SK-N-SH (cell line): ENCODE measurements around the gene PDE10A. TPM values are rescaled to one million over a fixed set of nuclear protein-coding genes. Genes with fewer than 3 reads are reported as not detected.

ENCODE experiments used
- CTCF ChIA-PET: fragments of 300-600, 350-600 bp; formaldehyde crosslinking; extraction: SDS; loops from one replicate; lab custom pipeline; 2021; lab: Yijun Ruan, JAX
- POLR2A ChIA-PET: fragments of 350-600 bp; sonication (Branson Sonifier 250); formaldehyde crosslinking; extraction: SDS; loops from one replicate; lab custom pipeline; 2020; ENCODE audit warnings: antibody characterized with exemption, inconsistent platforms; lab: Yijun Ruan, JAX
- DNase-seq: peaks from one replicate; pipeline ENCODE4 v3.0.0; 2012
- H2AFZ ChIP-seq: fragments of 200-600 bp; sonication (generic); 2 replicates; pipeline ENCODE4 v1.8.1; 2016; ENCODE audit warnings: antibody characterized with exemption, mild to moderate bottlenecking, low read depth
- H3F3A ChIP-seq: fragments of 200-600 bp; sonication (generic); replicated peaks from 2 replicates; pipeline ENCODE3; 2016; ENCODE audit warnings: antibody characterized with exemption, mild to moderate bottlenecking; ENCODE audit not compliant: insufficient read depth
- H3K27ac ChIP-seq, 2 experiments: fragments of 200-500 bp in 1 of 2; fragments of 200-600 bp in 1 of 2; sonication (Bioruptor generic) in 1 of 2; sonication (generic), shearing (Covaris generic) in 1 of 2; 2 replicates each; pipeline versions ENCODE4 v1.5.1 to v1.6.1; 2014 to 2016; ENCODE audit warnings: low read depth in 2 of 2, inconsistent platforms in 1 of 2, low read length in 1 of 2, mild to moderate bottlenecking in 1 of 2, mixed read lengths in 1 of 2
- H3K27me3 ChIP-seq: fragments of 200-600 bp; sonication (generic), shearing (Covaris generic); 2 replicates; pipeline ENCODE4 v1.6.1; 2016; ENCODE audit warnings: mixed run types; ENCODE audit not compliant: insufficient read depth
- H3K36me3 ChIP-seq, 2 experiments: fragments of 200-500 bp in 1 of 2; fragments of 200-600 bp in 1 of 2; sonication (Bioruptor generic) in 1 of 2; sonication (generic) in 1 of 2; replicated peaks in 1 of 2; 2 replicates each; pipeline versions ENCODE3 to v1.5.1; 2014 to 2016; ENCODE audit warnings: low read length in 1 of 2, mild to moderate bottlenecking in 1 of 2; ENCODE audit not compliant: insufficient read depth in 2 of 2, control insufficient read depth in 1 of 2
- H3K4me1 ChIP-seq, 2 experiments: fragments of 200-500 bp in 1 of 2; fragments of 200-600 bp in 1 of 2; sonication (Bioruptor generic) in 1 of 2; sonication (generic), shearing (Covaris generic) in 1 of 2; 2 replicates each; pipeline versions ENCODE4 v1.5.1 to v1.6.1; 2014 to 2016; ENCODE audit warnings: low read depth in 1 of 2, low read length in 1 of 2, mixed run types in 1 of 2; ENCODE audit not compliant: insufficient read depth in 2 of 2, control insufficient read depth in 1 of 2
- H3K4me2 ChIP-seq: fragments of 200-600 bp; sonication (generic), shearing (Covaris generic); 2 replicates; pipeline ENCODE4 v1.6.1; 2017; ENCODE audit warnings: mixed run types
- H3K4me3 ChIP-seq, 2 experiments: fragments of 200-500 bp in 1 of 2; fragments of 200-600 bp in 1 of 2; sonication (Bioruptor generic) in 1 of 2; sonication (generic), shearing (Covaris generic) in 1 of 2; 2 replicates each; pipeline versions ENCODE4 v1.5.1 to v1.8.1; 2014 to 2016; ENCODE audit warnings: low read depth in 2 of 2, inconsistent platforms in 1 of 2, low read length in 1 of 2, mild to moderate bottlenecking in 1 of 2, mixed read lengths in 1 of 2, moderate library complexity in 1 of 2
- H3K79me2 ChIP-seq: fragments of 200-600 bp; sonication (generic); 2 replicates; pipeline ENCODE4 v1.8.1; 2017; ENCODE audit warnings: mild to moderate bottlenecking; ENCODE audit not compliant: insufficient read depth
- H3K9ac ChIP-seq: fragments of 200-600 bp; sonication (generic); 2 replicates; pipeline ENCODE4 v1.6.1; 2017; ENCODE audit warnings: mixed run types
- H3K9me2 ChIP-seq: fragments of 200-600 bp; sonication (generic); 2 replicates; pipeline ENCODE4 v1.6.1; 2017; ENCODE audit warnings: mixed run types
- H3K9me3 ChIP-seq: fragments of 200-600 bp; sonication (generic); 2 replicates; pipeline ENCODE4 v1.6.1; 2017; ENCODE audit warnings: mixed run types, mild to moderate bottlenecking, moderate library complexity
- H4K20me1 ChIP-seq: fragments of 200-600 bp; sonication (generic); 2 replicates; pipeline ENCODE4 v1.6.1; 2017; ENCODE audit warnings: mild to moderate bottlenecking, mixed run types; ENCODE audit not compliant: insufficient read depth
- CHD2 ChIP-seq: fragments of 150-350 bp; IDR thresholded peaks from 2 replicates; pipeline ENCODE4 v1.6.1; 2018; ENCODE audit warnings: low read length; ENCODE audit not compliant: partially characterized antibody
- ELF1 ChIP-seq: IDR thresholded peaks from 2 replicates; pipeline ENCODE4 v1.4.0; 2012
- EP300 ChIP-seq, 2 experiments: IDR thresholded peaks; 2 replicates each; pipeline versions ENCODE4 v1.4.0 to v1.6.1; 2012; ENCODE audit warnings: borderline replicate concordance in 1 of 2, low read depth in 1 of 2, low read length in 1 of 2
- EZH2phosphoT487 ChIP-seq: fragments of 200-600 bp; sonication (generic); IDR thresholded peaks from 2 replicates; pipeline ENCODE4 v1.6.1; 2017; ENCODE audit warnings: low read depth, mixed run types, mild to moderate bottlenecking, antibody characterized with exemption, moderate library complexity, borderline replicate concordance
- FOXJ3 ChIP-seq: sonication (generic); formaldehyde crosslinking; IDR thresholded peaks from 2 replicates; pipeline ENCODE4 v1.5.1; 2020; ENCODE audit warnings: mild to moderate bottlenecking, missing genetic modification reagents
- FOXM1 ChIP-seq: IDR thresholded peaks from 2 replicates; pipeline ENCODE4 v1.4.0; 2012; ENCODE audit warnings: low read depth, mild to moderate bottlenecking
- GABPA ChIP-seq: IDR thresholded peaks from 2 replicates; pipeline ENCODE4 v1.4.0; 2012; ENCODE audit warnings: low read depth, mild to moderate bottlenecking
- GATA2 ChIP-seq: sonication (generic); formaldehyde crosslinking; IDR thresholded peaks from 2 replicates; pipeline ENCODE4 v1.5.0; 2020; ENCODE audit warnings: mild to moderate bottlenecking, missing genetic modification reagents
- JUND ChIP-seq: IDR thresholded peaks from 2 replicates; pipeline ENCODE4 v1.4.0; 2012
- MXI1 ChIP-seq: IDR thresholded peaks from 2 replicates; pipeline ENCODE4 v1.6.1; 2012; ENCODE audit warnings: mild to moderate bottlenecking, low read depth, low read length, improper control_type of control experiment
- NFIC ChIP-seq: IDR thresholded peaks from 2 replicates; pipeline ENCODE4 v1.4.0; 2012; ENCODE audit warnings: borderline replicate concordance
- NRF1 ChIP-seq: IDR thresholded peaks from 2 replicates; pipeline ENCODE4 v1.6.1; 2012; ENCODE audit warnings: low read depth, mild to moderate bottlenecking, low read length
- RAD21 ChIP-seq: IDR thresholded peaks from 2 replicates; pipeline ENCODE4 v1.6.1; 2012; ENCODE audit warnings: mild to moderate bottlenecking, low read length
- RCOR1 ChIP-seq: fragments of 150-350 bp; IDR thresholded peaks from 2 replicates; pipeline ENCODE4 v1.6.1; 2017; ENCODE audit warnings: antibody characterized with exemption, low read length
- SIN3A ChIP-seq: IDR thresholded peaks from 2 replicates; pipeline ENCODE4 v1.6.1; 2012; ENCODE audit warnings: low read depth, mild to moderate bottlenecking, low read length, moderate library complexity, borderline replicate concordance
- TCF12 ChIP-seq: IDR thresholded peaks from 2 replicates; pipeline ENCODE4 v1.4.0; 2012
- WGBS: methylation state at CpG from one replicate; pipeline ENCODE4 v1.1.6; 2017; ENCODE audit warnings: low lambda C conversion rate; 5-methylcytosine and 5-hydroxymethylcytosine counted together
- polyA plus RNA-seq, 3 experiments: library from polyadenylated mRNA; depleted of rRNA; stranded (reverse); fragments of >200 nt; gene quantifications; 2 replicates each; pipeline ENCODE4 v1.2.3, GENCODE V29; 2012
- TF ChIP-seq, protein P1 (sequence below): IDR thresholded peaks from 2 replicates; pipeline ENCODE4 v1.4.0; 2012; ENCODE audit warnings: low read depth
- TF ChIP-seq, protein P2 (sequence below): IDR thresholded peaks from 2 replicates; pipeline ENCODE4 v1.6.1; 2012; ENCODE audit warnings: mild to moderate bottlenecking, low read depth, low read length, moderate library complexity

The PDE10A gene
- polyA plus RNA-seq, 1 of the 3 experiments (the other 2 are of a cell fraction), result 0.43 TPM

DNA sequence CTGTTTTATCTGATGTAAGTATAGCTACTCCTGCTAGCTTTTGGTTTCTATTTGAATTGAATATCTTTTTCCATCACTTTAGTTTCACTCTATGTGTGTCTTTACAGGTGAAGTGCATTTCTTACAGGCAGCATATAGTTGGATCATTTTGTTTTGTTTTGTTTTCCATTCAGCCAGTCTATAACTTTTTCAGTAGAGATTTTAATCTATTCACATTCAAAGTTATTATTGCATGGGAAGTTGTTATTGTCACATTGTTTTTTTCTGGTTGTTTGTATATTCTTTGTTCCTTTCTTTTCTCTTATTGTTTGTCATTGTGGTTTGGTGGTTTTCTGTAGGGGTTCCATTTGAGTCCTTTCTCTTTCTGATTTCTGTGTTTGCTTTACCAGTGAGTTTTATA, 151.2 kb downstream of the PDE10A start:
- POLR2A ChIA-PET, result no interaction called here

DNA sequence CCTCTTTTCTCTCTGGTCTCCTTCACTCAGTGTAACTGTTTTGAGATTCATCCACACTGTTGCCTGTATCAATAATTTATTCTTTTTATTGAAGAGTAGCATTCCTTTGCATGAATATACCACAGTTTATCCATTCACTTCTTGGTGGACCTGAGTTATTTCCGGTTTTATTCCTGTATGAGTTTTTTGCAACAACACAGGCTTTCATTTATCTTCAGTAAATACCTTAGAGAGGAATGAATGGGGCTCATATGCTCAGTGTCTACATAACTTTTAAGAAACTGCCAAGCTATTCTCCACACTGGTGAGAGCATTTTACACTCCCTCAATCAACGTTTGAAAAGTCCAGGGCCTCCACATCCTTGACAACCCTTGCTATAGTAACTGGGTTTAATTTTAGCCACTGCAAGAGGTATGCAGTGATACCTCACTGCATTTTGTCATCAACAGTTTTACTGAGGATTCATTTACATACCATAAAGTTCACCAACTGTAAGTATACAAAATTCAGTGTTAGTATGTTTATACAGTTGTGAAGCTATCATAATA, 154.6 kb downstream of the PDE10A start:
- no peak overlapping the region for H3K4me3 ChIP-seq
- no peaks in the 10 kb centered on the region for H3K9me2 ChIP-seq
- POLR2A ChIA-PET, result no interaction called here
- no peak overlapping the region for H3K4me2 ChIP-seq
- H3K27ac ChIP-seq, result no peak overlapping the region
- no peaks in the 10 kb centered on the region for H3K4me1 ChIP-seq
- CTCF ChIA-PET, result interaction anchor here (0.6 kb wide), 1 partner anchor 299 kb away, joined by 3 read pairs; no protein-coding TSS in a partner anchor
- H3K27me3 ChIP-seq, result no peaks in the 10 kb centered on the region
- H3K36me3 ChIP-seq, result no peaks in the 10 kb centered on the region
- no peaks in the 10 kb centered on the region for H3K9me3 ChIP-seq
- H3F3A ChIP-seq, result no peaks in the 10 kb centered on the region
- no peak overlapping the region for H3K9ac ChIP-seq
- 34% methylated on average over 2 of the region's 2 CpGs for WGBS
- H2AFZ ChIP-seq, result no peak overlapping the region
- DNase-seq, result no peak
- TF ChIP-seq TCF12 (no peak), EZH2phosphoT487 (no peak), FOXJ3 (CRISPR knock-in tag) (no peak), RAD21 (no peak)
- TF ChIP-seq, all 33 proteins: peak for 0
- H4K20me1 ChIP-seq, result no peaks in the 10 kb centered on the region
- H3K79me2 ChIP-seq, result no peaks in the 10 kb centered on the region

More for the DNA sequence above, 151.2 kb downstream of the PDE10A start:
- no peaks in the 10 kb centered on the region for H3K79me2 ChIP-seq
- no peak overlapping the region for H3K4me3 ChIP-seq
- H3K4me2 ChIP-seq, result no peak overlapping the region
- no peaks in the 10 kb centered on the region; a peak in 1 of 4 replicates for H3K4me1 ChIP-seq
- no peaks in the 10 kb centered on the region for H3K36me3 ChIP-seq
- CTCF ChIA-PET, result no interaction called here
- H3F3A ChIP-seq, result no peaks in the 10 kb centered on the region
- no peak overlapping the region for H2AFZ ChIP-seq
- TF ChIP-seq FOXJ3 (CRISPR knock-in tag) (no peak), EP300 (IDR thresholded peaks at IDR 0.05; ENCODE audit: borderline replicate concordance in 1 of 2, low read depth in 1 of 2, low read length in 1 of 2) (no peak)
- TF ChIP-seq, protein P1, sequence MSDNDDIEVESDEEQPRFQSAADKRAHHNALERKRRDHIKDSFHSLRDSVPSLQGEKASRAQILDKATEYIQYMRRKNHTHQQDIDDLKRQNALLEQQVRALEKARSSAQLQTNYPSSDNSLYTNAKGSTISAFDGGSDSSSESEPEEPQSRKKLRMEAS, result no peak
- H3K27ac ChIP-seq, result no peak overlapping the region
- H3K9ac ChIP-seq, result no peak overlapping the region
- H4K20me1 ChIP-seq, result no peaks in the 10 kb centered on the region
- no peaks in the 10 kb centered on the region for H3K27me3 ChIP-seq
- no peaks in the 10 kb centered on the region for H3K9me3 ChIP-seq
- no peak for DNase-seq
- no peaks in the 10 kb centered on the region for H3K9me2 ChIP-seq

DNA sequence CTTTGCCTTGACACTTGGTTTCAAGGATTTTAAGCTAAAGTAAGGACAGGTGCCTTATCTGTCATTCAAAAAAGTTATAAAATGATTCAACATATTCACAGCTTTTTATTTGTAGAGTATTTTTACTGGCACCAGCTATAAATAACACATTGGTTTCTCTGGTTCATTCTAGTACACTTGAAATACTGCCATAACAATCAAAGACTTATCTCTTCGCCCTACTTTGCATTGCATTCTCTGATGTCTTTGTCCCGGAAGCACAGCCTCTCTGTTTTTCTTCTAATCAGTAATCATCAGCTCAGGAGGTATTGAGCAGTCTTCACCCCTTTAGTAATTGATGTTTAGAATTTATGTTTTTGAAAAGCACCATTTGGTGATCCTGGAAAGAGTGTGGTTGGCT, 156.4 kb downstream of the PDE10A start:
- no peak for DNase-seq
- ChIA-PET CTCF (no interaction called here), POLR2A (no interaction called here)
- 67% methylated on average over 2 of the region's 2 CpGs for WGBS
- Histone ChIP-seq H3K79me2 (no peaks in the 10 kb centered on the region), H3K4me2 (no peak overlapping the region), H3K27ac (no peak overlapping the region), H3K9me2 (no peaks in the 10 kb centered on the region), H3K9ac (no peak overlapping the region), H2AFZ (no peak overlapping the region), H3K27me3 (no peaks in the 10 kb centered on the region), H3K36me3 (no peaks in the 10 kb centered on the region), H3K9me3 (no peaks in the 10 kb centered on the region), H3F3A (no peaks in the 10 kb centered on the region), H3K4me3 (no peak overlapping the region), H3K4me1 (no peaks in the 10 kb centered on the region), H4K20me1 (no peaks in the 10 kb centered on the region)
- no peak for TF ChIP-seq ELF1
- no peak for TF ChIP-seq FOXJ3 (CRISPR knock-in tag)
- TF ChIP-seq NFIC, result no peak
- TF ChIP-seq, protein P2, sequence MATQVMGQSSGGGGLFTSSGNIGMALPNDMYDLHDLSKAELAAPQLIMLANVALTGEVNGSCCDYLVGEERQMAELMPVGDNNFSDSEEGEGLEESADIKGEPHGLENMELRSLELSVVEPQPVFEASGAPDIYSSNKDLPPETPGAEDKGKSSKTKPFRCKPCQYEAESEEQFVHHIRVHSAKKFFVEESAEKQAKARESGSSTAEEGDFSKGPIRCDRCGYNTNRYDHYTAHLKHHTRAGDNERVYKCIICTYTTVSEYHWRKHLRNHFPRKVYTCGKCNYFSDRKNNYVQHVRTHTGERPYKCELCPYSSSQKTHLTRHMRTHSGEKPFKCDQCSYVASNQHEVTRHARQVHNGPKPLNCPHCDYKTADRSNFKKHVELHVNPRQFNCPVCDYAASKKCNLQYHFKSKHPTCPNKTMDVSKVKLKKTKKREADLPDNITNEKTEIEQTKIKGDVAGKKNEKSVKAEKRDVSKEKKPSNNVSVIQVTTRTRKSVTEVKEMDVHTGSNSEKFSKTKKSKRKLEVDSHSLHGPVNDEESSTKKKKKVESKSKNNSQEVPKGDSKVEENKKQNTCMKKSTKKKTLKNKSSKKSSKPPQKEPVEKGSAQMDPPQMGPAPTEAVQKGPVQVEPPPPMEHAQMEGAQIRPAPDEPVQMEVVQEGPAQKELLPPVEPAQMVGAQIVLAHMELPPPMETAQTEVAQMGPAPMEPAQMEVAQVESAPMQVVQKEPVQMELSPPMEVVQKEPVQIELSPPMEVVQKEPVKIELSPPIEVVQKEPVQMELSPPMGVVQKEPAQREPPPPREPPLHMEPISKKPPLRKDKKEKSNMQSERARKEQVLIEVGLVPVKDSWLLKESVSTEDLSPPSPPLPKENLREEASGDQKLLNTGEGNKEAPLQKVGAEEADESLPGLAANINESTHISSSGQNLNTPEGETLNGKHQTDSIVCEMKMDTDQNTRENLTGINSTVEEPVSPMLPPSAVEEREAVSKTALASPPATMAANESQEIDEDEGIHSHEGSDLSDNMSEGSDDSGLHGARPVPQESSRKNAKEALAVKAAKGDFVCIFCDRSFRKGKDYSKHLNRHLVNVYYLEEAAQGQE, result no peak
- no peak for TF ChIP-seq RCOR1
- no peak for TF ChIP-seq NRF1
- TF ChIP-seq GABPA, result no peak
- no peak for TF ChIP-seq MXI1
- TF ChIP-seq JUND, result no peak
- no peak for TF ChIP-seq SIN3A
- TF ChIP-seq RAD21, result no peak
- TF ChIP-seq GATA2 (CRISPR knock-in tag), result no peak
- TF ChIP-seq CHD2, result no peak
- TF ChIP-seq FOXM1, result no peak
